Testis (tissue), 3 donors: ENCODE data around the gene OPCML. TPM values are rescaled to one million over a fixed set of nuclear protein-coding genes. Genes with fewer than 3 reads are reported as not detected.

Experiments used
- DNase-seq: peaks from one replicate; pipeline ENCODE4 v3.0.0-alpha.2; 2019
- H3K27ac ChIP-seq, 2 donors: fragments of 200-600 bp; sonication (generic); one replicate each; pipeline ENCODE4 v1.5.1; 2019
- H3K27me3 ChIP-seq: fragments of 200-600 bp; sonication (generic); one replicate; pipeline ENCODE4 v1.5.1; 2019
- H3K36me3 ChIP-seq: fragments of 200-600 bp; sonication (generic); one replicate; pipeline ENCODE4 v1.5.1; 2017; ENCODE audit warnings: low read depth; ENCODE audit errors: missing control alignments
- H3K4me1 ChIP-seq: fragments of 200-600 bp; sonication (generic); one replicate; pipeline ENCODE4 v1.5.1; 2019
- H3K4me3 ChIP-seq, 2 donors: fragments of 200-600 bp; sonication (generic); one replicate each; pipeline ENCODE4 v1.5.1; 2017 to 2019
- H3K9me3 ChIP-seq: fragments of 200-600 bp; sonication (generic); one replicate; pipeline ENCODE4 v1.5.1; 2017
- POLR2A ChIP-seq: fragments of 450-650 bp; IDR thresholded peaks from one replicate; pipeline ENCODE4 v1.6.1; 2017; ENCODE audit warnings: antibody characterized with exemption, mild to moderate bottlenecking, moderate library complexity
- WGBS, 2 donors: methylation state at CpG; one replicate each; pipeline ENCODE4 v1.1.5; 2018; 5-methylcytosine and 5-hydroxymethylcytosine counted together
- intact Hi-C: fragments of 100-400 bp; cut with DNase I; formaldehyde crosslinking; loops from one replicate; pipeline ENCODE4 v1.15.1; 2023; ENCODE audit warnings: low total_unique reads
- polyA plus RNA-seq: library from polyadenylated mRNA; stranded (reverse); fragments of 350-450 nt; fragmentation: Illumina TruSeq; extraction: RNeasy Lipid Tissue Mini Kit (QIAGEN cat#74804); gene quantifications from one replicate; pipeline ENCODE4 v1.2.3, GENCODE V29; 2014; ENCODE audit warnings: low read depth, low replicate concordance; ENCODE audit not compliant: insufficient read depth
- total RNA-seq, 2 donors: library from RNA; depleted of rRNA; stranded (reverse); fragments of >200 nt; gene quantifications; one replicate each; pipeline ENCODE4 v1.2.3, GENCODE V29; 2016
- TF ChIP-seq, protein P1 (sequence below), 3 experiments: fragments of 450-650 bp in 2 of 3; fragments of 200-600 bp in 1 of 3; sonication (generic) in 1 of 3; IDR thresholded peaks; one replicate each; pipeline ENCODE4 v1.5.1; 2016 to 2019; ENCODE audit warnings: antibody characterized with exemption in 3 of 3, mild to moderate bottlenecking in 2 of 3, moderate library complexity in 1 of 3

The OPCML gene
- total and polyA plus RNA-seq, 3 donors from 2014 or later = 0.16 to 2.7 (median 0.62) TPM

DNA sequence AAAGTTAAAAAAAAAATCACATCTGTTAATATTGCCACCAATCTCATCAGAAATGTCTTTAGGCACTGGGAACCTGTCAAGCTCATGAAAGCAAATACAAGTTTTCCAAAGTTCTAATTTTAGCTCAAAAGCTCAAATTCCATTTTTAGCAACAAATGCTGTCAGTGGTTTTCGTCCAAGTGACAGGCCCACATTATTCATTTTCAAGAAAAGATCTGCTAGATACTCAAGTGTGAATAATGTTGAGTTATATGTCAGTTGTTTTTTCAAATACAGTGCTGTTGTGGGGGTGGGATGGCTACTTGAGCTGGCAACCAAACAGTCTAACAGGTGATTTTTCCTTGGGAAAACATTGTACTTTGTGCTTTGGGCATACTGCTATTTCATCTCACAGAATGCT, 1072.6 kb downstream of the OPCML start:
- DNase-seq = no peak
- 55 to 70% methylated on average over 1 of the region's 1 CpG for WGBS, 2 donors
- TF ChIP-seq, protein P1, sequence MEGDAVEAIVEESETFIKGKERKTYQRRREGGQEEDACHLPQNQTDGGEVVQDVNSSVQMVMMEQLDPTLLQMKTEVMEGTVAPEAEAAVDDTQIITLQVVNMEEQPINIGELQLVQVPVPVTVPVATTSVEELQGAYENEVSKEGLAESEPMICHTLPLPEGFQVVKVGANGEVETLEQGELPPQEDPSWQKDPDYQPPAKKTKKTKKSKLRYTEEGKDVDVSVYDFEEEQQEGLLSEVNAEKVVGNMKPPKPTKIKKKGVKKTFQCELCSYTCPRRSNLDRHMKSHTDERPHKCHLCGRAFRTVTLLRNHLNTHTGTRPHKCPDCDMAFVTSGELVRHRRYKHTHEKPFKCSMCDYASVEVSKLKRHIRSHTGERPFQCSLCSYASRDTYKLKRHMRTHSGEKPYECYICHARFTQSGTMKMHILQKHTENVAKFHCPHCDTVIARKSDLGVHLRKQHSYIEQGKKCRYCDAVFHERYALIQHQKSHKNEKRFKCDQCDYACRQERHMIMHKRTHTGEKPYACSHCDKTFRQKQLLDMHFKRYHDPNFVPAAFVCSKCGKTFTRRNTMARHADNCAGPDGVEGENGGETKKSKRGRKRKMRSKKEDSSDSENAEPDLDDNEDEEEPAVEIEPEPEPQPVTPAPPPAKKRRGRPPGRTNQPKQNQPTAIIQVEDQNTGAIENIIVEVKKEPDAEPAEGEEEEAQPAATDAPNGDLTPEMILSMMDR (IDR thresholded peaks at IDR 0.05) = no peak
- TF ChIP-seq POLR2A = no peak
- Histone ChIP-seq H3K27me3 (no peaks in the 10 kb centered on the region), H3K9me3 (no peaks in the 10 kb centered on the region), H3K27ac (no peak overlapping the region), H3K36me3 (no peaks in the 10 kb centered on the region), H3K4me3 (no peak overlapping the region), H3K4me1 (no peaks in the 10 kb centered on the region)
- intact Hi-C loops = no loop called here

DNA sequence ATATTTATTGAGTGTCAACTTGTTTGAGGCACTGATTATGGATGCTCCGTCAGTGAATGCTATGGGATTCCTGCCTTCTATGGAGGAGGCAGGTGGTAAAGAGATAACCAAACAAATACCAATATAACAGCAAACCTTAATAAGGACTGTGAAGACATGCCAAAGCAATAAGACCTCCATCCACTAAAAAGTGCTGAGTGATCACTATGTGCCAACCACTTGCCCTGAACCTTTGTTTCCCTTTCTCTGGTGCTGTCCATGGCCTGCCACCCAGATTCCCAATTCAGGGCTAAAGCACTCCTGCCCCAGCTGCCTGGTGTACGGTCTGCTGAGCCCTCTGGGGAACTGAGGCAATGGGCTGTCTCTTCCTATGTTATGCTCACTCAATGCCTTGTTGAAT, 1074.9 kb downstream of the OPCML start:
- 90 to 98% methylated on average over 2 of the region's 2 CpGs for WGBS, 2 donors

DNA sequence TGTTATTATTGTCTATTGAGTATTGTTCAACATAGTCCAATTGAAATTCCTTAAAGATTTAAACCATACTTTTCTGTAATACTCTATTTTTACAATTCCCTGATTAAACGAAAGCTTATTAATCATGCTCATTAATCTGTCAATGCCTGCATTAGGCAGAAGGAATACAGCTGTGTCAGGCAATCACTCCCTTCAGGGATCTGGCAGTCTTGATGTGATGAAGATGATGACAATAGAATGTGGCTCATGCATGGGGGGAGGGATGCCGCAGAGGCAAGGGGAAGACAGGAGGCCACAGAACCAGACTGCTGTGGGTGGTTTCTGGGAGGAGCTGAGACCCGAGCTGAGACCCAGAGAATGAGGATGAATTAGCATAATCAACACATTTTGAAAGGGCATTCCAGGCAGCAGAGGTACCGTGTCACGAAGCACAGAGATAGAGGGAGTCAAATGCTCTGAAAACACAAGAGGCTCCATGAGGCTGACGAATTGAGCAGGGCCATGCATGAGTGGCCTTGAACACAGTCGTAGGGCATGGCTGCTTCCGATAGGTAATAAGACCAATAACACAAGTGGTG, 1075.5 kb downstream of the OPCML start:
- TF ChIP-seq, protein P1 (IDR thresholded peaks at IDR 0.05) = no peak
- TF ChIP-seq POLR2A = no peak
- Histone ChIP-seq H3K27ac (no peak overlapping the region), H3K4me1 (no peaks in the 10 kb centered on the region), H3K36me3 (no peaks in the 10 kb centered on the region), H3K27me3 (no peaks in the 10 kb centered on the region), H3K9me3 (no peaks in the 10 kb centered on the region), H3K4me3 (no peak overlapping the region)
- intact Hi-C loops = no loop called here
- DNase-seq = no peak
- WGBS, 2 donors = 75 to 86% methylated on average over 8 of the region's 8 CpGs

More for the DNA sequence above, 1074.9 kb downstream of the OPCML start:
- intact Hi-C loops = no loop called here
- Histone ChIP-seq H3K27me3 (no peaks in the 10 kb centered on the region), H3K9me3 (no peaks in the 10 kb centered on the region), H3K4me1 (no peaks in the 10 kb centered on the region), H3K4me3 (no peak overlapping the region), H3K27ac (no peak overlapping the region), H3K36me3 (no peaks in the 10 kb centered on the region)
- DNase-seq = no peak
- TF ChIP-seq POLR2A = no peak
- TF ChIP-seq, protein P1 (IDR thresholded peaks at IDR 0.05) = no peak

DNA sequence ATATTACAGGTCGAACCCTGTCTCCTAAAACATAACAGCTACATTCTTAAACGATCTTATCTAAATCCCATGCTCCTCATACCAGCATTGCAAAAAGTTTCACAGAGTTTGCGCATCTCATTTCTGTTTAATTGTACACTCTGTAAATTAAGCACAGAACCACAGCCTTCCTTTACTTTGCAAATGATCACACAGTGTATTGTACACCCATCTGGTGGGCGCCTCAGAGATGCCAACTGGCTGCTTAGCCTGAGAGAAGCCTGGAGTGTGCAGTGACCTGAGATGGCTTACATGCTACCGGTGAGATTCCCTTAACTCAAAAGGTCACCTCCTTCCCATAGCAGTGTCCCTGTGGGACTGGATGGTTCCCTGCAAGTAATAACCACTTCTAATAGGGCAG, 1077.3 kb downstream of the OPCML start:
- no peaks in the 10 kb centered on the region for H3K9me3 ChIP-seq
- intact Hi-C loops = no loop called here
- H3K4me3 ChIP-seq = no peak overlapping the region
- H3K36me3 ChIP-seq = no peaks in the 10 kb centered on the region
- H3K27me3 ChIP-seq = no peaks in the 10 kb centered on the region
- 78 to 83% methylated on average over 5 of the region's 5 CpGs for WGBS, 2 donors
- no peak for DNase-seq
- no peaks in the 10 kb centered on the region for H3K4me1 ChIP-seq
- no peak for TF ChIP-seq POLR2A
- TF ChIP-seq, protein P1 (IDR thresholded peaks at IDR 0.05) = no peak
- H3K27ac ChIP-seq = no peak overlapping the region

DNA sequence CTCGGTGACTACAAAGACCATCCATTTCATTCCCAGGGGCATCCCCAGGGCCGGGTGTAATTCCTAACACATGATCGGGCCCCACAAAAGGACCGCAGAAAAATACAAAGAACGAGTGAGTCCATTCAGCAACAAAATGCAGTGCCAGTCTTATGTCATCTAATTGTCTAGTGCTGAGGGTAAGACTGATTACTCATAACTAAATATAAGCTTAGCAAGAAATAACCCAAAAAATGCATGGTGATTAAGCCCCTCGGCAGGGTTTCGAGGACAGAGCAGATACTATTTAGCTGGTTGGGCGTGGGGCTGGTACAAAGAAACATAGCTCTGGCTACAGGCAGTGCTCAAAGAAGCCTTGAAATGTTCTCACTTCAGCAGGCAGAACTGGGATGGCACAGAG, 1078.9 kb downstream of the OPCML start:
- no peak for DNase-seq
- Histone ChIP-seq H3K9me3 (no peaks in the 10 kb centered on the region), H3K4me1 (no peaks in the 10 kb centered on the region), H3K27ac (no peak overlapping the region), H3K27me3 (no peaks in the 10 kb centered on the region), H3K36me3 (no peaks in the 10 kb centered on the region), H3K4me3 (no peak overlapping the region)
- 91 to 95% methylated on average over 8 of the region's 8 CpGs for WGBS, 2 donors
- TF ChIP-seq, protein P1 (IDR thresholded peaks at IDR 0.05) = no peak
- TF ChIP-seq POLR2A = no peak
- intact Hi-C loops = no loop called here
